Measurements from ENCODE around the gene IMMP2L.

DNA sequence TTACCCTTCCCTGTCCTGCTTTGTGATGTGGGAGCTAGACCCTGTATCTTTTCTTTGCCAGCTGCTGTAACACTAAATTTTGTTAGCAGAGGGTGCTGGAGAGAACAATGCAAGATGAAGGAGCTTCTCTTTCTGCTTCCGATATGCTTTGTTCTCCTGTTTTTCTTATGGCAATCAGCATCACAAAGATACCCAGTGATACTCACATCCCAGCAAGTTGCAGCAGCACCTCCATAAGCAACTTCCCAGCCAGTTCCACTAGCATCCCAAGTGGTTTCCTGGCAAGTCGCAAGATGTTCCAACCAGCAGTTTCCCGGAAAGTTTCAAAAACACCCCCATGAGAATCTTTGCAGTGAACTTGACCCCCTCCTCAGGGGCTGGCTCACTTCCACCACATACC lies 148.6 kb downstream of the IMMP2L start:
- TF ChIP-seq, protein P1, sequence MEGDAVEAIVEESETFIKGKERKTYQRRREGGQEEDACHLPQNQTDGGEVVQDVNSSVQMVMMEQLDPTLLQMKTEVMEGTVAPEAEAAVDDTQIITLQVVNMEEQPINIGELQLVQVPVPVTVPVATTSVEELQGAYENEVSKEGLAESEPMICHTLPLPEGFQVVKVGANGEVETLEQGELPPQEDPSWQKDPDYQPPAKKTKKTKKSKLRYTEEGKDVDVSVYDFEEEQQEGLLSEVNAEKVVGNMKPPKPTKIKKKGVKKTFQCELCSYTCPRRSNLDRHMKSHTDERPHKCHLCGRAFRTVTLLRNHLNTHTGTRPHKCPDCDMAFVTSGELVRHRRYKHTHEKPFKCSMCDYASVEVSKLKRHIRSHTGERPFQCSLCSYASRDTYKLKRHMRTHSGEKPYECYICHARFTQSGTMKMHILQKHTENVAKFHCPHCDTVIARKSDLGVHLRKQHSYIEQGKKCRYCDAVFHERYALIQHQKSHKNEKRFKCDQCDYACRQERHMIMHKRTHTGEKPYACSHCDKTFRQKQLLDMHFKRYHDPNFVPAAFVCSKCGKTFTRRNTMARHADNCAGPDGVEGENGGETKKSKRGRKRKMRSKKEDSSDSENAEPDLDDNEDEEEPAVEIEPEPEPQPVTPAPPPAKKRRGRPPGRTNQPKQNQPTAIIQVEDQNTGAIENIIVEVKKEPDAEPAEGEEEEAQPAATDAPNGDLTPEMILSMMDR (IDR thresholded peaks at IDR 0.05), result no peak
- no peak for TF ChIP-seq EP300 (IDR thresholded peaks at IDR 0.05)
- no peak for TF ChIP-seq POLR2A (IDR thresholded peaks at IDR 0.05; ENCODE audit: low read depth)

Data from esophagus muscularis mucosa (tissue), 4 donors.